GM21381 (cell line): ENCODE measurements around the gene CRYZL1.

Source experiments
- ATAC-seq: cut with Tn5 transposase; IDR thresholded peaks from one replicate; pipeline ENCODE4 v1.9.1; 2021; ENCODE audit warnings: mild to moderate bottlenecking, moderate library complexity; ENCODE audit not compliant: unreplicated experiment

CRYZL1 gene

DNA sequence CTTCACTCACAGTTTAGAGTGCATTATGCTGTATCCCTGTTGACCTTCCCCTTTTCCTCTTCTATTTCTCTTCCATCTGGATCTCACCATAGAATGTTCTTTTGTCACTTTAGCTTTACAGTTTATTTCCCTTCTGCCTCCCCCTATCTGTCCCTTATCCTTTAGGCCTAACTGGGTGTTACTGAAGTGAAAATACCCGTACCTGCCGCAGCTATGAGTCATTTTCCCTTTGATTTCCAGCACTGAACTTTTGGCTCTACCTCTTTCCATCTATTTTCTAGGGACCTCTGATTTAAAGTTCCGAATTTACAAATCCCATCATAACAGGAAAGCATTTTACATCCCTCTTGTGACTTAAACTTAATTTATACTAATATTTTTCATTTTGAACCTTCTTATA lies 20.5 kb upstream of the CRYZL1 start:
- no peak for ATAC-seq

DNA sequence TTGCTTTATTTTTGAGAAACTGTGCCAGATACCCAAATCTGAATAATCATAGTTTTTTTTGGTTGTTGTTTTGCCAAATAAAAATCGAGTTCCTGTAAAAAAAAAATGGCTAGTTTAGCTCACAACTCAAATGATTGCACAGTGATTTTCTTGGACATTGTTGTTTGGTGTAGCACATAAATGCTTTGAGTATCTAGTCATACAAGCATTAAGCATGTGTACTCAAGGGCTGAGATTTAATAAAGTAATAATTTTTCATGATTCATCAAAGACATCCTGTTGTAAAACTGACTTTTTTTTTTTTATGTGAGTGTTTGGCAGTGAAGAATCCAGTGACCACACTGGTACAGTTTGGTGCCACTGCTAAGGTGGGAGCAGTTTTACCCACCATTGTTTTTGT lies 19.6 kb upstream of the CRYZL1 start:
- ATAC-seq = no peak

DNA sequence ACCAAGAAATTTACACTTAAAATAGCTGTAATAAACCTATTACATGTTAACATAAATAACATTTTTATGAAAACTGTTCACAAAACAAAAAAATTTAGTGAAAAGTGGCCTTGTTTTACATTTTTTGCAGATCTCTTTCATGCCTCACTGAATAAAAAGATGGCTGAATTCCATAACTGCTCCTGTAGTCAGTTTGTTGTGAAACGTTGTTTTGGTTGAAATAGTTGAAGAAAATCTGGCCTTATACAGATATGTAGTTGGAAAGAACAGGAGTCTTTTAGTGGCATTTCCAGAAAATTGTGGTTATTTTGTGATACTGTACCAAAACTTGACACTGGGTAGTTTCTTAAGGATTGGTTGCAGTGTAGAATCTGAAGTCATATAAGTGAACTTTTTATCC lies 18.9 kb upstream of the CRYZL1 start:
- no peak for ATAC-seq

DNA sequence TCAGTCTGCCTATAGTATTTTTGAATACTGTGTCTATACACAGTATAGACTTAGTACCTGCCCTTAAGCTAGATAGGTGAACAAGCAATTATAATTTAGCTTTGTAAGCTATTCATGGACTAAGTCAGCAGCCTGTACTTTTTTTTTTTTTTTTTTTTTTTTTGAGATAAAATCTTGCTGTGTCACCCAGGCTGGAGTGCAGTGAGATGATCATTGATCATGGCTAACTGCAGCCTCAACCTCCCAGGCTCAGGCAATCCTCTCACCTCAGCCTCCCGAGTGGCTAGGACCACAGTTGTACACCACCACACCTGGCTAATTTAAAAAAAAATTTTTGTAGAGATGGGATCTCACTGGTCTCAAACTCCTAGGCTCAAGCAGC lies 18.0 kb upstream of the CRYZL1 start:
- ATAC-seq = no peak

DNA sequence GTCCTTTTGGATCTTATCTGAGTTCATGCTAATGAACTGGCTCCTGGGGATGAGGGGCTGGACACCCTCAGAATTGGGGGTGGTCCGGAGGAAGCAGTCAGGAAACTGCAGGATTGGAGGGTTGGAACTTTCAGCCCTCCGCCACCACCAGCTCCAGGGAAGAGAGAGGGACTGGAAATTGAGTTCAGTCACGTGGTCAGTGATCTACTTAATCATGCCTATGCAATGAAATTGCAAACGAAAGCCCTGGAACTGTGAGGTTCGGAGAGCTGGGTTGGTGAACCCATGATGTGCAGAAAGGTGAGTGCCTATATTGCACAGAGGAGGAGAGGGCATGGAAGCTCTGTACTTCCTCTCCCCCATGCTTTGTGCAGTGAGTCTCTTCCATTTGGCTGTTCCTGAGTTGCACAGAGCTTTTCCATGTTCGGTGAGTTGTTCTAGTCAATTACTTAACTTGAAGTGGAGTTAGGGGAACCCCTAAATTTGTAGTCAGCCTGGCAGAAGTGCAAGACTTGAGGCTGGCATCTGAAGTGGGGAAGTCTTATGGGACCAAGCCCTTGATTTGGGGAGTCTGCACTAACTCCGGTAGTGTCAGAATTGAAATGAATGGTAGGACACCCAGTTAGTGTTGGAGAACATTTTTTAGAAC lies 17.5 kb upstream of the CRYZL1 start:
- no peak for ATAC-seq

DNA sequence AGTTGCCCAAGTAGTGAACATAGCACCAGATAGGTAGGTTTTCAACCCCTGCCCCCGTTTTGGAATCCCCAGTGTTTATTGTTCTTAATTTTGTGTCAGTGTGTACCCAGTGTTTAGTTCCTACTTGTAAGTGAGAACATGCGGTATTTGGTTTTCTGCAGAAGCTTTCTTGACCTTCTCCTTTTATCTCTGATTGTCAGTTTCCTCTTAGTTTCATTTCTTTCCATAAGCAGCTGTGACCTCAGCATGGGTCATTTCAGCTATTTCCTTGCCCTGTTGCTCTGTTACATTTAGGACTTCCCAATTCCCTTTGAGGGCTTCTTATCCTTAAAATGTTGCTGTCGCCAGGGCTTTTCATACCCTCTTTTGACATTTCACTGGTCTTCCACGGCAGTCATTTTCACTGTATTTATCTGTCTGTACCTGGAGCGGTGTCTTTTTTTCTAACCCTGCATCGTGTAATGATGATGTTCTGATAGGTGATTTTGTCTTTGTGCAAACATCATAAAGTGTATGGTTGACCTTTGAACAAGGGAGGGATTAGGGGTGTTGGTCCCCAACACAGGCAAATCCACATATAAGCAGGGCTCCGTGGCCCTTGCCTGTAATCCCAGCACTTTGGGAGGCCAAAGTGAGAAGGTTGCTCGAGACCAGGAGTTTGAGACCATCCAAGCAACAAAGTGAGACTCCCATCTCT lies 15.7 kb upstream of the CRYZL1 start:
- ATAC-seq = no peak

DNA sequence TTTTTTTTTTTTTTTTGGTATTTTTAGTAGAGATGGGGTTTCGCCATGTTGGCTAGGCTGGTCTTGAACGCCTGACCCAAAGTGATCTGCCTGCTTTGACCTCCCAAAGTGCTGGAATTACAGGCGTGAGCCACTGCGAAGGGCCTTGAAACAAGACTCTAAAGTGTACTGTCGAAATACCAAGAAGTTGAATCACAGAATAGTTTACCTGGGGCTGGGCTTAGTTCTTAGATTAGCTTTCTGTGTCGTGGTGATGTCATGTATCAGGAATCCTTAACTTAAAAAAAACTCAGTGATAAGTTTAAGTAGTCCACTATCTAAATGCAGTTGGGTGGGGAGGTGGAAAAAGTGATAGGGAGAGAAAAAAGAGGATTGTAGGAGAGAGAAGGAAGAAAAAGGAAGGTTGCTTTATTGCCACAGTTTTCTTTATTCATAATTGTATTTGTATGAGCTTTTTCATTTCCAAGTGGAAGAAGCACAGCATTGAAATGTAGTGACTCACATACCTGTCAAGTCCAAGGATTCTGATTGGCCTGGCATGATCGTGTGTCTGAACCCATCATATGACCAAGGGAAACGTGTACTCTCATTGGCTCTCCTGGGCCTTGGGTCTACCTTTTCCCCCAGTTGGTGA lies 14.2 kb upstream of the CRYZL1 start:
- ATAC-seq = no peak

DNA sequence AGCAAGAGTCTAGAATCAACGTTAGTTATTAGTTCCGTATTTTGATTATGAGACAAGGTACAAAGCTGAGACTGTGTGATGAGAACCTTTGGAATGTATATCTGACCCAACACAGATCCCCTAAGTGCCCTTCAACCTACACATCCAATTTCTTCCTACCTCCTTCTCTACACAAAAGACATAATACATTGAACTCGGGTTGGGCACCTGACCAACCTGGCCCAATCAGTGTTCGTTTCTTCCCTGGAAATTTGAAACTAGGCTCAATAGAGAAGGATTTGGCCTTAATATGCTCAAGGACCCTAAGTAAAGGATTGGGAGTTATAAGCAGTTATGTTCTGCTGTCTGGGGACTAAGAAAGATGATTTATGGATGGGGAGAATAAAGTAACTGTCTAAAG lies 12.9 kb upstream of the CRYZL1 start:
- no peak for ATAC-seq

DNA sequence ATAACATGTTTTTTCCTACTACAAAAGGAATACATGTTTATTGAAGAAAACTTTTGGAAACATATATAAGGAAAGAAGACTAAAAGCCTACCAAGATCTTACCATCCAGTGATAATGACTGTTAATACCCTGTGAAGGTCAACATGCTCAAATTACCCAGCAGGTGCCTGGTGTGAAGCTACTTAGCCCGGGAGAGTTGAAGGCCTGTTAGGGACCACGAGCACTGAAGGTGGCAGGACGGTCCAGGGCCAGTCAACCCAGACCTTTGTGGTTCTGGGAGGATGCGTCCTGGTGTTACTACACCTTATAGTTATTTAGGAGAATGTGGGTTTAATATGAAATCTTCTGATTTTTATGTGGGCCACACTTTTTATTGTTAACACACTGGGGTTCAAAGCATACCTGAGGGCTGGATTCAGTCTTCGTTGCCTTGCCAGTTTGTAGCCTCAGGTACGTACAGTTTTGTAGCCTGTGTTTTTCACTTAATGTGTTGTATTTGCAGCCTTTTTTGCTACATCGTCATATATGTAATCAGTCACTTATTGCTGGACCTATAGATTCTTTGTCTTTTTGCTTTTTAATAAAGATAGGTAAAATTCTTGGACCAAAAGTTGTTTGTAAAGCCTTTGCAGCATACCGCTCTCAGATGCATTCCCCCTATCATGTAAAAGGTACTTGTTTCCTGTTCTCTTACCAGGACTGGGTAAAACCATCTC lies 10.6 kb upstream of the CRYZL1 start:
- no peak for ATAC-seq

DNA sequence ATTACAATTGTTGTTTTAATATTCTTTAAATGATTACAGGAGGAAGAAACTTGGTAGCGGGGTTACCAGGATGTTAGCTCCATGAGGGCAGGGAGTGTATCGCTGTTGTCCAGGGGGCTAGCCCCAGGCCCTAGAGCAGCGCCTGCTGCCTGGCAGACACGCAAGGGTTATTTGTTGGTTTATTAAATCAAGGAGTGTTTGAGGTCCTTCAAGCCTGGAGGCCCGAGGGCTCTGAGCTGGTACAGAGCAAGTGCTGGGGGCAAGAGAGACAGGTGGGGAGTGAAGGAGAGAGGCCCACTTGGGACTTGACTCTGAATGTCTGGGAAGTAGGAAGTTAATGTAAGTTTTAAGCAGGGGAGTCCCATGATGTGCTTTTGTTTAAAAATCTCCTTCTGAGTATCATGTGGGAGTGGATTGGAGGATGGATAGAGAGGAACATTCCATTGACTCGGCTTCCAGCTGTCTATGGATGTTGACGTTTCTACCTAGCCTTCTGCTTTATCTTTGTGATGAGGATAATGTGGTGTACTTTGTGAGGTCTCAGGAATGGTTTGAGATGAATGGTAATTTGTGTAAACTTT lies 9.5 kb upstream of the CRYZL1 start:
- no peak for ATAC-seq

DNA sequence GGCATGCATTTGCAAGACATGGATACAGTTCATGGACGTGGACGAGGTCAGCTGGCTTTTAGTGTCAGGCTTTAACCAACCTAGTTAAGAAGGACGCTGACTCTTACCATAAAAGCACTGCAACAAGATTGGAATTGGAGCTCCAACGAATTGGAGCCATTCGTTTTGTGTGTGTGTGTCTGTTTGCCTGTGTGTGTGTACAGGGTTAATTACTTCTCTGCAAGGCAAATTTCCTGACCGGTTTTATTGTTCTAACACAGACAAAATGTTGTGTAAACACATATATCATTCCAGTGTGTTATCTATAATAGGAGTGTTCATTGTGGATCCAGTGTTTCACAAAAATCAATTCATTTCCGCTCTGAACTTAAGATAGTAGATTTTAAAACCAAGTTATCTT lies 8.7 kb upstream of the CRYZL1 start:
- no peak for ATAC-seq

DNA sequence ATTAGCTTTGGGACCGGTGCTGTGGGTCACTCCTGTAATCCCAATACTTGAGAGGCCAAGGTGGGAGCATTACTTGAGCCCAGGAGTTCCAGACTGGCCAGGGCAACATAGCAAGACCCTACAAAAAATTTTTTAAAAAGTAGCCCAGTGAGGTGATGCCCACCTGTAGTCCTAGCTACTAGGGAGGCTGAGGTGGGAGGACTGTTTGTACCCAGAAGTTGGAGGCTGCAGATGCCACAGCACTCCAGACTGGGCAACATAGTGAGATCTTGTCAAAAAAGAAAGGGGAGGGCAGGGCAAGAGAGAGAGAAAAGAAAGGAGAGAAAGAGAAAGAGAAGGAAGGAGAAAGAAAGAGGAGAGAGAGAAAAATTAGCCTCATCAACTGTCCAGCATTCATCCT lies 7.0 kb upstream of the CRYZL1 start:
- ATAC-seq = no peak

DNA sequence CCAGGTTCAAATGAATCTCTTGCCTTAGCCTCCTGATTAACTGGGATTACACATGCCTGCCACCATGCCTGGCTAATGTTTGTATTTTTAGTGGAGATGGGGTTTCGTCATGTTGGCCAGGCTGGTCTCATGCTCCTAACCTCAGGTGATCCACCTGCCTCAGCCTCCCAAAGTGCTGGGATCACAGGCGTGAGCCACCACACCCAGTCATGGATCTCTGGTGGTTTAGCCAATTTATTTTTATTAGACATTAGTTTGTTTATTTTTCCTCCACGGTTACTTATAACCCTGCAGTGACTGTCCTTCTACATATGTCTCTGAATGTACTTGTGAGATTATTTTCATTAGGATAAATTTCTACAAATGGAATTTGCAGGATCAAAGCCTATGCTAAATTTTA lies 6.0 kb upstream of the CRYZL1 start:
- ATAC-seq = no peak

DNA sequence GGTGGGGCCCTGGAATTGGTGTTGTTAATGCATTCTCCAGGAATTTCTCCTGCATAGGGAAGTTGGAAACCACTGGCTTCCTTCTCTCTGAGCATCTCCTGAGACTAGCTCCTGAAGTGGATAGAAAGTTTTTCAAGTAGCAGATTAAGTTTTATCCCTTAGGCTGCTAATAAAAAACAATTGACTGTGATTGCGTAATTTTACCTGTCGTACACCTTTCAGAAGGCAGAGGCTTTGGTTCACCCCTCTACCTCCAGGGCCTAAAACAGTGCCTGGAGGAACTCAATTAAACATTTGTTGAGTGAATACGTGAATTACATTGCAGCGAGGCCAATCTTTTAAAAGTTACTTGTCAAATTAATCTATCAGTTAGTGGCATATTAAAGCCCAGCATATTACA lies 4.2 kb upstream of the CRYZL1 start:
- no peak for ATAC-seq

DNA sequence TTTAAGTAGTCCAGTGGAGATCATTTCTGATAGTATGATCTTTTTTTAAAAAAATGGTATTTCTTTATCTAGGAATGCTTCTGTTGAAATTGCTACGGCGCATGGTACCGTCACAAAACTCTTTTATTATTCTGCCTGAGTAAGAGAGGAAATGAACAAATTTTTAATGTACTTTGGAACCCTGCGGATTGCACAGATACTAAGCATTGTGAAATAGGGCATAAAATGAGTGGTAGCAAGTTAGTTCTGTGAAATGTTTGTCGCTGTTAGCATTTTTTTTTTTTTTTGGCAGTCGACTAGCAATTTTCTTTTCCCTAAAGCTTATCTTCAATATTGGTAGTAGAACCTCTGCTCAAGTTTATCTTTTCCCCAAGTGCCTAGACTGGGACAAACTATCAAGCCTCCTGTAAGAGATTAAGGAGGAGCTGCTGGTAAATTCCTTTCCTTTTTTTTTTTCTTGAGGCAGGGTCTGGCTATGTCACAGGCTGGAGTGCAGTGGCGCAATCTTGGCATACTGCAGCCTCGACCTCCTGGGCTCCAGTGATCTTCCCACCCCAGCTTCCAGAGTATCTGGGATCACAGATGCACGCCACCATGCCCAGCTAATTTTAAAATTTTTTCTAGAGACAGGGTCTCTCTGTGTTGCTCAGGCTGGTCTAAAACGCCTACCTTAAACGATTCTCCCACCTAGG lies 3.0 kb upstream of the CRYZL1 start:
- no peak for ATAC-seq

DNA sequence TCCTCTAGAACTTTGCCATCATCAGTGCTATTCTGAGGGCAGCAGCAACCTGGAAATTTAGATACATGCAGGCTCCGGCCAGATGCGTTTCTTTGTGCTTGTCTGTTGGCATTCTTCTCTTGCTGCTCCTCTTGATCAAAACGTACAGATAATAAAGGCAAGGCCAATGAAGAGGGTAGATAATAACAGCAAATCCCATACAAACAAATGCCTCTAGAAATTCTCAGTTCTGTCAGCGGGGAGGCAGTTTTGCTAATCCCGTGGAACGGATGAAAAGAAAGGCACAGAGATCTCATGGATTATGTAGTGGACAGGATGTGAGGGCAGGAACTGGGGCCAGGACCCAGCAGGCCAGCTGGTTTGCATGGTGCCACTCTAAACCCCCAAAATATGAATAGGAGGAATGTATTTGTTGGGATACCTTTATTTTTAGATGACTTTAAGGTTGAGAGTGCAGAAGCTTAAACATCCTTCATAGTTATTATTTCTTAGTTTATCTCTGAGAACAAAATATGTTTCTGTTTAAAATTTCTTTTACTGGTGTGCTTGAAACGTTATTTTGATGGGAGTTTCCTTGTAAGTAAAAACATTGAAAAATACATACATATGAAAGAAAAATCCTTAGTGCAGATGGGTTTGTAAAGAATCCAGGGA lies 2.2 kb upstream of the CRYZL1 start:
- no peak for ATAC-seq

DNA sequence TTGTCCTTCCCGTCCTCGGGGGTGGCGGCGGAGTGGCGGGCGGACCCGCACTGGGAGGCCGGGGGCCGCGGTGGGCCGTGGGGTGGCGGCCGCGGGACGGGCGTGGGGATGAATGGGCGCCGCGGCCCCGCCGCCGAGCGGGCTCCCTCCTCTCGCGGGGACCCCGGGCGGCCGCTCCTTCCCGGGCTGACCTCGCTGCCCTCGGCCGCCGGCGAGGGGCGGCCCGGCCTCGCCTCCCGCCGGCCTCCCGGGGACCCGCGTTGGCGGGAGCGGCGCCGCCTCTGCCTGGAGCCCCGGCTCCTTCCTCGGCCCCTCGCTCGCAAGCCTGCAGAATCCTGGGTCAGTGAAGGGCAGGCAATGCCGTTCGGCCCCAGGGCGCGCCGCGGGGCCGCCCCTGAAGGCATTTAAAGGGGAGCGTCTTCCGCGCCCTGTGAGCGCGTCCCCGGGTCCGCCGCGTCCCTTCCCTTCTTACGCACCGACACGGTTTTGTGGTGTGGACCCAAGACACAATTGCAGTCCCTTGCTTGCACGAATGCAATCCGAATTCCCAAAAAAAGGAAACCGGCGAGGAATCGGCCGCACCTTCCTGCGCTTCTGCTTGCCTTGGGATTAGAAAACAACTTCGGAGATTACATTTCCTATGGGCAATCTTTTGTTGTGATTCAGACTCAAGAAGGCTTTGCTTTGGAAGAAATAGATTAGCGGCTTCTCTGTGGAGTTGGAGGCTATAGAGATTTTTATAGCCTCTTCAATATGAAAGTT lies 1.5 kb upstream of the CRYZL1 start:
- no peak for ATAC-seq

DNA sequence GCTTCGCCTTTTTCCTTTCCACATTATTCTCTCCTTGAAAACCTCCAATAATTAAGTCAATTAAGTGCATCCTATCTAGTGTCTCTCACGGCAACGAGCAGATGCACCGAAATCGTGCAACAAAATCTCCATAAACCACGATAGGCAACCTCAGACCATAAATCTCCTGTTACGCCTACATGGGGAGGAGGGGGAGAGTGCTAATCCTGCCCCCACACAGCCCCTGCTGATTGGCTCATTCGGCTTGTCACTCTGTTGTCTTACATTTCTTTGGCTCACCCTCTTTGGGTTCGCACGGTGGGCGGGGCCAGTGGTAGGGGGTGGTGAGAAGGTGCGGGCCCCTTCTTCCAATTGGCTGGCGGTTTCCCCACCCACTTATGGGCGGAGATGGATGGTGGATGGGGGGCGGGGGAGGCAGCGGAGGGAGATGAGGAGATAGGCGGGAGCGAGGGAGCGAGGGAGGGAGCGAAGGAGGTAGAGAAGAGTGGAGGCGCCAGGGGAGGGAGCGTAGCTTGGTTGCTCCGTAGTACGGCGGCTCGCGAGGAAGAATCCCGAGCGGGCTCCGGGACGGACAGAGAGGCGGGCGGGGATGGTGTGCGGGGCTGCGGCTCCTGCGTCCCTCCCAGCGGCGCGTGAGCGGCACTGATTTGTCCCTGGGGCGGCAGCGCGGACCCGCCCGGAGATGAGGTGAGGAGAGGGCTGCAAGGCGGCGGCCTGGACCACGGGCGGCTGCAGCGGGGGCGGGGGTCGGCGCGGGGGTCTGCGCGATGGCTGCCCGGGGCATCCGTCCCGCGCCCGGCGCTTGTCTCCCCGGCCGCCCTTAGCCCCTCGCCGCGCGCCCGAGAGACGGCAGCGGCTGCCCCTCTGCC lies 720 bp upstream of the CRYZL1 start, which contains the start of gene ITSN1:
TSS of gene ITSN1 (plus strand) at position 475 of the 869 bp plus-strand sequence. CDS start 76,328 bp downstream, outside the sequence.
- ATAC-seq = peak; percentile 81
